DND-41 (cell line): Measurements from ENCODE around the gene HEXIM2.

Source experiments
- ATAC-seq: fragments of 200-7000 bp; cut with Tn5 transposase; 3 replicates; pipeline ENCODE4 v1.9.1; 2021; ENCODE audit warnings: low read depth; ENCODE audit not compliant: insufficient read depth
- DNase-seq: peaks from one replicate; pipeline ENCODE4 v3.0.0-alpha.2; 2020
- H2AFZ ChIP-seq: 2 replicates; pipeline ENCODE4 v1.6.0; 2012; ENCODE audit warnings: low read depth, low read length
- H3K27ac ChIP-seq: 2 replicates; pipeline ENCODE4 v1.5.1; 2012; ENCODE audit warnings: low read length, inconsistent platforms
- H3K27me3 ChIP-seq: fragments of 200-600 bp; sonication (generic); 2 replicates; pipeline ENCODE4 v1.6.0; 2012; ENCODE audit warnings: low read length, mild to moderate bottlenecking, inconsistent platforms; ENCODE audit not compliant: insufficient read depth, poor library complexity
- H3K36me3 ChIP-seq: 2 replicates; pipeline ENCODE4 v1.5.1; 2012; ENCODE audit warnings: low read length, inconsistent platforms; ENCODE audit not compliant: insufficient read depth
- H3K4me1 ChIP-seq: 2 replicates; pipeline ENCODE4 v1.5.1; 2012; ENCODE audit warnings: mild to moderate bottlenecking, low read length; ENCODE audit not compliant: insufficient read depth
- H3K4me2 ChIP-seq: 2 replicates; pipeline ENCODE4 v1.6.0; 2012; ENCODE audit warnings: mild to moderate bottlenecking, moderate library complexity, low read length, inconsistent platforms; ENCODE audit not compliant: insufficient read depth
- H3K4me3 ChIP-seq, 2 experiments: fragments of 200-600 bp in 1 of 2; shearing (Covaris generic) in 1 of 2; 2 replicates each; pipeline ENCODE4 v1.5.1; 2012 to 2016; ENCODE audit warnings: inconsistent platforms in 2 of 2, low read length in 2 of 2, mild to moderate bottlenecking in 2 of 2, low read depth in 1 of 2, moderate library complexity in 1 of 2
- H3K79me2 ChIP-seq: 2 replicates; pipeline ENCODE4 v1.6.0; 2012; ENCODE audit warnings: low read length, inconsistent platforms; ENCODE audit not compliant: insufficient read depth
- H3K9ac ChIP-seq: 2 replicates; pipeline ENCODE4 v1.6.0; 2012; ENCODE audit warnings: low read depth, mild to moderate bottlenecking, inconsistent platforms, low read length, moderate library complexity
- H3K9me3 ChIP-seq: 2 replicates; pipeline ENCODE4 v1.5.1; 2012; ENCODE audit warnings: low read length, moderate library complexity, mild to moderate bottlenecking, inconsistent platforms; ENCODE audit not compliant: insufficient read depth, severe bottlenecking
- H4K20me1 ChIP-seq: 2 replicates; pipeline ENCODE4 v1.6.0; 2012; ENCODE audit warnings: low read length; ENCODE audit not compliant: insufficient read depth
- EZH2 ChIP-seq: IDR thresholded peaks from 3 replicates; pipeline ENCODE4 v1.6.1; 2012; ENCODE audit warnings: borderline replicate concordance, low read depth, mild to moderate bottlenecking, moderate library complexity, low read length, inconsistent platforms; ENCODE audit not compliant: severe bottlenecking
- TF ChIP-seq, protein P1 (sequence below): IDR thresholded peaks from 2 replicates; pipeline ENCODE4 v1.5.1; 2012; ENCODE audit warnings: borderline replicate concordance, low read length, moderate library complexity, mild to moderate bottlenecking; ENCODE audit not compliant: poor library complexity, severe bottlenecking; ENCODE audit errors: extremely low read depth

HEXIM2 gene

DNA sequence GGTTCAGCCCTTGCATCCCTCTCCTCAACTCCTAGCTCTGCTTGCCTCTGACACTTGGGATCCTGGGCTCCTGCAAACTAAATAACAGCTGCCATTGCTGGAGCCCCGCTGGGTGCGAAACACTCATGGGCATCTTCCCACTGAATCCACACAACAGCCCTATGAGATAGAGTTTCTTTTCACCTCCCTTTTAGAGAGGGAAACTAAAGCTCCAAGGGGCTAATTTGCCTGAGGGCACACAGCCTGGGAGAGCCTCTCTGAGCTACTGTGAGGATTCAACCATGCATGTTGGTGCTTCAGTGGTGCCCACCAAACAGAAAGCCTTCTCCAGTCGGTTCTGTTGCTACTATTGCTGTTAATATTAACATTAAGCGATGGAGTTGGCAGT, 22.1 kb upstream of the HEXIM2 start:
- ATAC-seq: no peak
- Histone ChIP-seq H3K27ac (no peak overlapping the region), H3K4me1 (peaks cover 17% of the 10 kb centered on the region)

DNA sequence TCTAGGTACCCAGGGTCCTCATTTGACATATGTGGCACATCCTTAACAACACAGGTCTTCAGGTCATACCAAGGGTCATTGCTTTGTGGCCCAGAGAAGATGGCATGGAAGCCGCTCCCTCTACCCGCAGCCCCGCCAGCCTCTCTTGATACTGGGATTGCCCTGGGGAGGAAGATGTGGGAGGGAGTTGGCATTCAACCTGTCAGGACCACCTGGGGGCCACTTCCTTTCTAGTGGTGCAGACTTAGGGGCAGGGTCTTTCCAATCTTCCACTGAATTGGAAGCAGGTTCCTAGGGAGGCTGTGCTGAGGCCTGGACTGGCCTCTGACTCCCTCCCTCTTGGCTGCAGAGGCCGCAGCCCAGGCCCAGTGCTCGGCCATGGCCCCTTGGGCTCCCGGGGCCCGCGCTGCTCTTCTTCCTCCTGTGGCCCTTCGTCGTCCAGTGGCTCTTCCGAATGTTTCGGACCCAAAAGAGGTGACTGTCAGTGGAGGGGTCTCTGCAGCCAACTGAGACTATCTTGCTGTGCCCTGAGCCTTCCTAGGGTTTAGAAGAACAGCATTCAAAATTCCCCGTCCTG, 18.5 kb upstream of the HEXIM2 start:
- Histone ChIP-seq H3K9me3 (no peaks in the 10 kb centered on the region), H3K79me2 (peaks cover 11% of the 10 kb centered on the region), H3K4me3 (no peak overlapping the region), H3K27ac (no peak overlapping the region), H3K4me2 (no peak overlapping the region), H3K36me3 (no peaks in the 10 kb centered on the region), H4K20me1 (no peaks in the 10 kb centered on the region), H3K9ac (no peak overlapping the region), H3K27me3 (no peaks in the 10 kb centered on the region), H2AFZ (no peak overlapping the region), H3K4me1 (peaks cover 13% of the 10 kb centered on the region)
- TF ChIP-seq EZH2: no peak
- no peak for ATAC-seq
- no peak for DNase-seq

More for the DNA sequence above, 22.1 kb upstream of the HEXIM2 start:
- Histone ChIP-seq H3K79me2 (peaks cover 7% of the 10 kb centered on the region; the same call in 1 of the 2 replicates), H3K9ac (no peak overlapping the region), H3K36me3 (peaks cover 11% of the 10 kb centered on the region; the same call in 1 of the 2 replicates), H3K9me3 (no peaks in the 10 kb centered on the region), H3K4me3 (no peak overlapping the region), H2AFZ (no peak overlapping the region), H3K4me2 (no peak overlapping the region), H3K27me3 (no peaks in the 10 kb centered on the region), H4K20me1 (no peaks in the 10 kb centered on the region)
- TF ChIP-seq, protein P1, sequence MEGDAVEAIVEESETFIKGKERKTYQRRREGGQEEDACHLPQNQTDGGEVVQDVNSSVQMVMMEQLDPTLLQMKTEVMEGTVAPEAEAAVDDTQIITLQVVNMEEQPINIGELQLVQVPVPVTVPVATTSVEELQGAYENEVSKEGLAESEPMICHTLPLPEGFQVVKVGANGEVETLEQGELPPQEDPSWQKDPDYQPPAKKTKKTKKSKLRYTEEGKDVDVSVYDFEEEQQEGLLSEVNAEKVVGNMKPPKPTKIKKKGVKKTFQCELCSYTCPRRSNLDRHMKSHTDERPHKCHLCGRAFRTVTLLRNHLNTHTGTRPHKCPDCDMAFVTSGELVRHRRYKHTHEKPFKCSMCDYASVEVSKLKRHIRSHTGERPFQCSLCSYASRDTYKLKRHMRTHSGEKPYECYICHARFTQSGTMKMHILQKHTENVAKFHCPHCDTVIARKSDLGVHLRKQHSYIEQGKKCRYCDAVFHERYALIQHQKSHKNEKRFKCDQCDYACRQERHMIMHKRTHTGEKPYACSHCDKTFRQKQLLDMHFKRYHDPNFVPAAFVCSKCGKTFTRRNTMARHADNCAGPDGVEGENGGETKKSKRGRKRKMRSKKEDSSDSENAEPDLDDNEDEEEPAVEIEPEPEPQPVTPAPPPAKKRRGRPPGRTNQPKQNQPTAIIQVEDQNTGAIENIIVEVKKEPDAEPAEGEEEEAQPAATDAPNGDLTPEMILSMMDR: no peak
- no peak for TF ChIP-seq EZH2
- no peak for DNase-seq

DNA sequence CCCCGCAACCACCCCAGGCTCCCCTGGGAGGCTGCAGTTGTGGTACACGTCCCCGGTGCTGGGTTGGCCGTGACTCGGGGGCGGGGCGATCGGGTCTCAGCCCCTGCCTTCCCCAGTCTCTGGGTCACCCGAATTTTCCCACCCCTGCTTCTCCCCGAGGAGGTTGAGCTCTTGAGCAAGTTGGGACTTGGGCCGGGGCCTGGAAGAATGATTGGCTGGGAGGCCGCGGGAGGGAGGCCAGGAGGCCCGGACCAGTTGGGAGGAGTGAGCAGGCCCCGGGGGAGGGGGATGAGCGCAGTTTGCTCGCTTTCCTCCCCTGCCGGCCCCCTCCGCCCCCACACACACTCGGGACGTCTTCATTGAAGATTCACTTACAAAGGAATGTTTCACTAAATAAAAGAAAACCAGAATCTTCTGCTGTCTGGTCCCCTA, 17.9 kb upstream of the HEXIM2 start:
- H3K4me1 ChIP-seq: peaks cover 14% of the 10 kb centered on the region
- H3K4me3 ChIP-seq: no peak overlapping the region
- H4K20me1 ChIP-seq: peaks cover 3% of the 10 kb centered on the region; the same call in 1 of the 2 replicates
- H3K9me3 ChIP-seq: no peaks in the 10 kb centered on the region
- no peak for TF ChIP-seq EZH2
- TF ChIP-seq, protein P1: no peak
- no peak overlapping the region for H3K4me2 ChIP-seq
- H3K27me3 ChIP-seq: no peaks in the 10 kb centered on the region
- no peak overlapping the region for H3K27ac ChIP-seq
- ATAC-seq (no peak), DNase-seq (no peak)
- no peak overlapping the region for H3K9ac ChIP-seq
- no peak overlapping the region for H2AFZ ChIP-seq
- peaks cover 15% of the 10 kb centered on the region for H3K79me2 ChIP-seq
- no peaks in the 10 kb centered on the region for H3K36me3 ChIP-seq

DNA sequence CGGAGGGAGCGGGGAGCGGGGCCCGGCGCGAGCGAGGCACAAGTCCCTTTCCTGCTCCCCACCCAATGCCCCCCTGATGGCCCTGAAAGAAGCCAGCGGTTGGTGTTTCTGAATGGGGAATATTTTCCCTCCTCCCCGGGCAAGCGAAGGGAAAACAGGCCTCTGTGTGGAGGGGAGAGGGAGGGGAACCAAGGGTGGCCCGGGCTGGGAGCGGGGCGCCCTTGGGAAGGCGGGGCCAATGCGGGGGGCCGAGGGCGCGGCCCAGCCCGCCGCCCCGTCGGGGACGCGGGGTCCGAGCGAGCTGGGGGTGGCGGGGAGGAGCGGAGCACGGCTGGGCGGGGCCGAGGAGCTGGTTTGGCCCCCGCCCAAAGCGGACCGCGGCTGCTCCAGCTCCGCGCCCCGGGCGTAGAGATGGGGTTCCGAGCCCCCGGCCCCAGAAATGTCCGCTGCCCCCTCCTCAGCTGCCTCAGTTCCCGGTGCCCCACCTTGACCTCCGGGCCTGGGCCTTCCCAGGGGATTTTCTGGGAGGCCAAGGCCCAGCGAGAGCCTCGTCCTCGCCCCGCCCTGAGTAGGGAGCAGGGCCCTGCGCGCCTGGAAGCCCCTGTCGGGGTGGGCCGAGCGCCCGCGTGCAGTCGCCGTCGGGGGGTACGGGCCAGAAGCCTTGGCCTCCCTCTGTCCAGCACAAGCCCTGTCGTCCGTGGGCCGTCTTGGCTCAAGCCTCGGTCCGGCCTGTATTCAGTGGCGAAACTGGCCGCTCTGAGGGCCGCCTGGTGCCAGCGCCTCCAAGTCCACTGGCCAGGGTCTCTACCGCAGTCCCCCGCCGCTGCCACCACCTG, 17.3 kb upstream of the HEXIM2 start:
- peaks cover 6% of the 10 kb centered on the region; the same call in 1 of the 2 replicates for H4K20me1 ChIP-seq
- DNase-seq (no peak), ATAC-seq (no peak)
- no peak overlapping the region for H2AFZ ChIP-seq
- H3K27me3 ChIP-seq: no peaks in the 10 kb centered on the region
- no peak overlapping the region for H3K4me3 ChIP-seq
- peaks cover 22% of the 10 kb centered on the region for H3K79me2 ChIP-seq
- TF ChIP-seq, protein P1: no peak
- no peak for TF ChIP-seq EZH2
- H3K4me2 ChIP-seq: no peak overlapping the region
- H3K9me3 ChIP-seq: no peaks in the 10 kb centered on the region
- H3K27ac ChIP-seq: no peak overlapping the region
- no peak overlapping the region for H3K9ac ChIP-seq
- peaks cover 20% of the 10 kb centered on the region for H3K4me1 ChIP-seq
- H3K36me3 ChIP-seq: no peaks in the 10 kb centered on the region; the same call in 1 of the 2 replicates
